GM21381 (cell line): ENCODE measurements around the gene SERINC4.
"Not testable (repeated sequence)": the region's sequence is repeated elsewhere in the genome, so short reads cannot be mapped to it uniquely, and the experiment has no call there.

Experiments
- ATAC-seq: cut with Tn5 transposase; IDR thresholded peaks from one replicate; pipeline ENCODE4 v1.9.1; 2021; ENCODE audit warnings: mild to moderate bottlenecking, moderate library complexity; ENCODE audit not compliant: unreplicated experiment

SERINC4 gene

GRCh38 chr15:43799945-43800285 is at the start of gene SERINC4:
Gene SERINC4, minus strand, starts transcription at chr15:43800220. Its CDS starts 234 bp downstream, at chr15:43799986.
- ATAC-seq = no peak

GRCh38 chr15:43845421-43845820 is 45.4 kb upstream of the SERINC4 start:
- ATAC-seq = no peak

GRCh38 chr15:43832485-43832884 is 32.5 kb upstream of the SERINC4 start:
- not testable (repeated sequence) for ATAC-seq

GRCh38 chr15:43831519-43832052 is 31.6 kb upstream of the SERINC4 start:
- not testable (repeated sequence) for ATAC-seq

- not testable (repeated sequence) for ATAC-seq
These were observed 30.8 kb upstream of the SERINC4 start for GRCh38 chr15:43830691-43831275.

GRCh38 chr15:43829951-43830540 is 30.0 kb upstream of the SERINC4 start:
- not testable (repeated sequence) for ATAC-seq

- ATAC-seq = no peak
These were observed 28.1 kb upstream of the SERINC4 start for GRCh38 chr15:43828061-43828657.

- no peak for ATAC-seq
These were observed 26.7 kb upstream of the SERINC4 start, which contains the start of gene WDR76 for GRCh38 chr15:43826508-43827341. Gene WDR76, plus strand, starts transcription at chr15:43827002. Its CDS starts 31 bp downstream, at chr15:43827033.

- no peak for ATAC-seq
These were observed 26.0 kb upstream of the SERINC4 start for GRCh38 chr15:43826029-43826507.

- ATAC-seq = not testable (repeated sequence)
These were observed 25.3 kb upstream of the SERINC4 start for GRCh38 chr15:43825305-43825704.

- ATAC-seq = peak; percentile 71
These were observed 24.6 kb upstream of the SERINC4 start, which contains the start of gene MFAP1 for GRCh38 chr15:43824302-43825246. Gene MFAP1, minus strand, starts transcription at chr15:43824690. Its CDS starts 121 bp downstream, at chr15:43824569.

GRCh38 chr15:43821505-43821904 is 21.5 kb upstream of the SERINC4 start:
- no peak for ATAC-seq

GRCh38 chr15:43815064-43815463 is 15.0 kb upstream of the SERINC4 start:
- ATAC-seq = not testable (repeated sequence)

GRCh38 chr15:43808960-43809678 is 9.1 kb upstream of the SERINC4 start:
- ATAC-seq = peak; percentile 58

- ATAC-seq = no peak
These were observed 8.5 kb upstream of the SERINC4 start for GRCh38 chr15:43808435-43808950.

- ATAC-seq = not testable (repeated sequence)
These were observed 2.7 kb upstream of the SERINC4 start for GRCh38 chr15:43802676-43803075.

- peak; percentile 83 for ATAC-seq
These were observed 494 bp upstream of the SERINC4 start, which contains the start of gene HYPK for GRCh38 chr15:43800286-43801141. Gene HYPK, plus strand, starts transcription at chr15:43800599. Its CDS starts 24 bp downstream, at chr15:43800623.
